ENCODE results near the gene DENND2A. TPM values are rescaled to one million over a fixed set of nuclear protein-coding genes. Genes with fewer than 3 reads are reported as not detected.

Gene DENND2A
- total RNA-seq, 4 donors from 2014 or later: 0.97 to 2.5 (median 2.2) TPM

- no peak for DNase-seq (ENCODE audit: low spot score in 2 of 2)
- no peak for TF ChIP-seq POLR2A (IDR thresholded peaks at IDR 0.05)
- TF ChIP-seq, protein P1, sequence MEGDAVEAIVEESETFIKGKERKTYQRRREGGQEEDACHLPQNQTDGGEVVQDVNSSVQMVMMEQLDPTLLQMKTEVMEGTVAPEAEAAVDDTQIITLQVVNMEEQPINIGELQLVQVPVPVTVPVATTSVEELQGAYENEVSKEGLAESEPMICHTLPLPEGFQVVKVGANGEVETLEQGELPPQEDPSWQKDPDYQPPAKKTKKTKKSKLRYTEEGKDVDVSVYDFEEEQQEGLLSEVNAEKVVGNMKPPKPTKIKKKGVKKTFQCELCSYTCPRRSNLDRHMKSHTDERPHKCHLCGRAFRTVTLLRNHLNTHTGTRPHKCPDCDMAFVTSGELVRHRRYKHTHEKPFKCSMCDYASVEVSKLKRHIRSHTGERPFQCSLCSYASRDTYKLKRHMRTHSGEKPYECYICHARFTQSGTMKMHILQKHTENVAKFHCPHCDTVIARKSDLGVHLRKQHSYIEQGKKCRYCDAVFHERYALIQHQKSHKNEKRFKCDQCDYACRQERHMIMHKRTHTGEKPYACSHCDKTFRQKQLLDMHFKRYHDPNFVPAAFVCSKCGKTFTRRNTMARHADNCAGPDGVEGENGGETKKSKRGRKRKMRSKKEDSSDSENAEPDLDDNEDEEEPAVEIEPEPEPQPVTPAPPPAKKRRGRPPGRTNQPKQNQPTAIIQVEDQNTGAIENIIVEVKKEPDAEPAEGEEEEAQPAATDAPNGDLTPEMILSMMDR (IDR thresholded peaks at IDR 0.05): no peak
- intact Hi-C loops (cut with DNase I; ENCODE audit: low total_unique reads): no loop called here
- no peak overlapping the region for H3K4me3 ChIP-seq (ENCODE audit: low read depth, poor library complexity, severe bottlenecking)
- 85 to 92% methylated on average over 9 of the region's 9 CpGs for WGBS, 2 donors
These were observed 53.4 kb downstream of the DENND2A start for GRCh38 chr7:140587243-140587642.

DNA sequence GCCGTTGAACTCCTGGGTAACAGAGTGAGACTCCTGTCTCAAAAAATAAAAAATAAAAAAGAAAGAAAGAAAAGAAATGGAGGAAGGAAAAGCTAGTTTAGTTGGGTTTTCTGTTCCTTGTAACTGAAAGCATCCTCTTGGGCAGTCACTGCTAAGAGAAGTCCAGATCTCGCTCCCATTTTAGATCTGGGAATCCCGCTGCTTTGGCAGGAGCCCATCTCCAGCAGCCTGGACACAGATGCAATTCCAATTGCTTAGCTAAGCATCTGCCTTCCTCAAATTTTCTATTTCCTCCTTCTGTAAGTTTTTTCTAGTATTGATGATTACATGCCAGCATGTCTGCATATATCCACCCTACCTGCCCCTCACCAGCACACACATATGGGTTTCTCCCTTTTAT, 54.1 kb downstream of the DENND2A start:
- 65 to 79% methylated on average over 3 of the region's 3 CpGs for WGBS, 2 donors
- H3K4me3 ChIP-seq (ENCODE audit: low read depth, poor library complexity, severe bottlenecking): no peak overlapping the region
- no peak for TF ChIP-seq POLR2A (IDR thresholded peaks at IDR 0.05)
- TF ChIP-seq, protein P1 (IDR thresholded peaks at IDR 0.05): no peak
- no peak for DNase-seq (ENCODE audit: low spot score in 2 of 2)
- intact Hi-C loops (cut with DNase I; ENCODE audit: low total_unique reads): no loop called here

DNA sequence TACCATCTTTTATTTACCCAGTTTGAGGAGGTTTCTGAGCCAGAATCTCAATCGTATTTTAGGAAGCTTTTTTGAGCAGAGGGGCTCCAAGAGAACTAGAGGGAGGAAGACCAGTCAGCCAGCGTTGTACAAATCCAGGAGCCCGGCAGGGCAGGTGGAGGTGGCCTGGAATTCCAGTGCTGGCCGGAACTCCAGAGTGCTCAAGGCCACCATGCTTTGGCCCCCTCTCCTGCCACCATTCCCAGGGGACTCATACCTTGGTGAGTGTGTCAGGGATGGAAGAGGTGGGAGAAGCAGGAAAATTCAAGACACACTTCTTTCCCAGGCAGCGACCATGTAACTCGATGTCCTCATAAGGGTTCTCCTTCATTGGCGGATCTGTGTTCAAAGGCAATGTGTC, 55.3 kb downstream of the DENND2A start:
- no peak for DNase-seq (ENCODE audit: low spot score in 2 of 2)
- no peak for TF ChIP-seq POLR2A (IDR thresholded peaks at IDR 0.05)
- TF ChIP-seq, protein P1 (IDR thresholded peaks at IDR 0.05): no peak
- intact Hi-C loops (cut with DNase I; ENCODE audit: low total_unique reads): no loop called here
- H3K4me3 ChIP-seq (ENCODE audit: low read depth, poor library complexity, severe bottlenecking): no peak overlapping the region
- WGBS, 2 donors: 91 to 92% methylated on average over 7 of the region's 7 CpGs

DNA sequence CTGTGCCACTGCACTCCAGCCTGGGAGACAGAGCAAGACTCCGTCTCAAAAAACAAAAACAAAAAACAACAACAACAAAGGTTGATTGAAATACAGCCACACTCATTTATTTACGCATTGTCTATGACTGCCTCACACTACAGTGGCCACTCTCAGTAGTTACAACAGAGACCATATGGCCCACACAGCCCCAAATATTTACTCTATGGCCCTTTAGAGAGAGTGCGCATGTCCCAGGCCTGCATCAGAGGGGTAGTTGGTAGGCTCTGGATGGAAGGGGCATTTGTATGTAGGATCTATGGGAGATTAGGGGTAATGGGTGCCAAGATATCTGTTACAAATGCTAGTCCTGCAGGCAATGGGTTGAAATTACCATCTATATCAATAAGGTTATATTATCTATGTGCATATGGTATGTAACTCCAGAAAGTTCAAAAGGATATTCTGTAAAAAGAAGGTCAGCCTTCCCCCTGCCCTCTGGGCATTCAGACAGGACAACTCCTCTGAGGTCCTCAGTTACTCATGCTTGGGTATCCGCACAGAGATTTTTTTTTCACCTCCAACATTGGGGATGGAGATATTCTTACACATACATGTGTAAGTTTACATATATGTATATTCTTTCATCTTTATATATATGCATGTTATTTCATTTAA, 56.3 kb downstream of the DENND2A start:
- no peak for DNase-seq (ENCODE audit: low spot score in 2 of 2)
- intact Hi-C loops (cut with DNase I; ENCODE audit: low total_unique reads): no loop called here
- TF ChIP-seq, protein P1 (IDR thresholded peaks at IDR 0.05): no peak
- no peak for TF ChIP-seq POLR2A (IDR thresholded peaks at IDR 0.05)
- H3K4me3 ChIP-seq (ENCODE audit: low read depth, poor library complexity, severe bottlenecking): no peak overlapping the region
- WGBS, 2 donors: 96 to 97% methylated on average over 4 of the region's 4 CpGs

DNA sequence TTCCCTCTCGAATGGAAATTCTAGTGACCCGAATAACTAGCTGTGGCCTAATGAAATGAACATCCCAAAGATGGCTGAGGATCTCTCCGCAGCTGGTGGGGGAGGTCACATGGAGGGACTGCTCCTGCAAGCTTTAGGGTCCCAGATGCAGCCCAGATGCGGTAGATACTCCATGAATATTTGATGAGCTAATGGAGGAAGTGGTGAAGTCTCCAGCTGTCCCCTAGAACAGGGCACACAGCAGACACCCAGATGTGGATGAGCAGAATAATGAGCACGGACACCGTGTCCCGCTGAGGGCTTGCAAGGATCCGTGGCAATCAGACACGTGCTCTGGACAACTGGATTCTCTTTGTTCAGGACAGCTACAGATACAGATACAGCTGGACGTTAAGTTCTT, 59.2 kb downstream of the DENND2A start:
- intact Hi-C loops (cut with DNase I; ENCODE audit: low total_unique reads): no loop called here
- WGBS, 2 donors: 75 to 76% methylated on average over 6 to 10 of the region's 10 CpGs
- H3K4me3 ChIP-seq (ENCODE audit: low read depth, poor library complexity, severe bottlenecking): no peak overlapping the region
- TF ChIP-seq, protein P1 (IDR thresholded peaks at IDR 0.05): no peak
- no peak for TF ChIP-seq POLR2A (IDR thresholded peaks at IDR 0.05)
- no peak for DNase-seq (ENCODE audit: low spot score in 2 of 2)

GRCh38 chr7:140577651-140578050, 63.0 kb downstream of the DENND2A start:
- H3K4me3 ChIP-seq (ENCODE audit: low read depth, poor library complexity, severe bottlenecking): no peak overlapping the region
- WGBS, 2 donors: 88% methylated on average over 5 of the region's 5 CpGs
- DNase-seq (ENCODE audit: low spot score in 2 of 2): no peak
- intact Hi-C loops (cut with DNase I; ENCODE audit: low total_unique reads): no loop called here
- no peak for TF ChIP-seq POLR2A (IDR thresholded peaks at IDR 0.05)
- TF ChIP-seq, protein P1 (IDR thresholded peaks at IDR 0.05): no peak
